Stimulated activated CD4-positive, alpha-beta T cell treated with anti-CD3 and anti-CD28 coated beads, Interleukin-2, amount 100 ng/mL, for 4 hours (primary cell): Measurements from ENCODE around the gene GDPD1.
"Not testable (repeated sequence)": the region's sequence is repeated elsewhere in the genome, so short reads cannot be mapped to it uniquely, and the experiment has no call there.

Experiments used
- DNase-seq: peaks from one replicate; pipeline ENCODE4 v3.0.0-alpha.2; 2020; ENCODE audit warnings: low read depth

GDPD1 gene

GRCh38 chr17:59220328-59221158, at the start of gene GDPD1:
Gene GDPD1, plus strand, starts transcription at chr17:59220511. Its CDS starts 99 bp downstream, at chr17:59220610.
- DNase-seq: peak; percentile 97

- no peak for DNase-seq
Observed at GRCh38 chr17:59172436-59173004, 47.8 kb upstream of the GDPD1 start.

GRCh38 chr17:59174671-59175070, 45.6 kb upstream of the GDPD1 start:
- DNase-seq: no peak

- DNase-seq: no peak
Observed at GRCh38 chr17:59175076-59175475, 45.2 kb upstream of the GDPD1 start.

GRCh38 chr17:59178266-59178985, 41.9 kb upstream of the GDPD1 start:
- DNase-seq: no peak

GRCh38 chr17:59179601-59180000, 40.7 kb upstream of the GDPD1 start:
- DNase-seq: not testable (repeated sequence)

- no peak for DNase-seq
Observed at GRCh38 chr17:59180626-59181025, 39.7 kb upstream of the GDPD1 start.

GRCh38 chr17:59181481-59181880, 38.8 kb upstream of the GDPD1 start:
- no peak for DNase-seq

- DNase-seq: no peak
Observed at GRCh38 chr17:59185997-59186396, 34.3 kb upstream of the GDPD1 start.

- no peak for DNase-seq
Observed at GRCh38 chr17:59186850-59187249, 33.5 kb upstream of the GDPD1 start.

GRCh38 chr17:59190806-59191205, 29.5 kb upstream of the GDPD1 start:
- no peak for DNase-seq

GRCh38 chr17:59193336-59193862, 26.9 kb upstream of the GDPD1 start:
- no peak for DNase-seq

- no peak for DNase-seq
Observed at GRCh38 chr17:59199398-59199797, 20.9 kb upstream of the GDPD1 start.

GRCh38 chr17:59202320-59202719, 18.0 kb upstream of the GDPD1 start:
- no peak for DNase-seq

- no peak for DNase-seq
Observed at GRCh38 chr17:59219370-59219769, 941 bp upstream of the GDPD1 start.

GRCh38 chr17:59219992-59220327, 351 bp upstream of the GDPD1 start:
- DNase-seq: no peak

GRCh38 chr17:59221159-59221847, 992 bp downstream of the GDPD1 start:
- no peak for DNase-seq

GRCh38 chr17:59223813-59224212, 3.5 kb downstream of the GDPD1 start:
- DNase-seq: no peak

GRCh38 chr17:59228588-59228987, 8.3 kb downstream of the GDPD1 start:
- DNase-seq: not testable (repeated sequence)

- DNase-seq: no peak
Observed at GRCh38 chr17:59230764-59231163, 10.5 kb downstream of the GDPD1 start.

- no peak for DNase-seq
Observed at GRCh38 chr17:59234631-59235030, 14.3 kb downstream of the GDPD1 start.

- no peak for DNase-seq
Observed at GRCh38 chr17:59238906-59239305, 18.6 kb downstream of the GDPD1 start.
